SK-N-SH treated with all-trans-retinoic acid at 6 μM for 48 hours (cell line): ENCODE data around the gene PAPOLA.

Source experiments
- ATAC-seq: fragments of 200-7000 bp; cut with Tn5 transposase; 3 replicates; pipeline ENCODE4 v1.9.1; 2020; ENCODE audit warnings: mild to moderate bottlenecking, moderate library complexity
- ARNTL ChIP-seq: fragments of 450-650 bp; formaldehyde crosslinking; IDR thresholded peaks from 2 replicates; pipeline ENCODE4 v1.5.0; 2020; ENCODE audit warnings: low read depth, mild to moderate bottlenecking, moderate library complexity, borderline replicate concordance
- CREB5 ChIP-seq: fragments of 250-450 bp; sonication (Bioruptor Pico); IDR thresholded peaks from 2 replicates; pipeline ENCODE4 v1.5.1; 2020; ENCODE audit warnings: low read depth, mild to moderate bottlenecking, moderate library complexity
- CSDC2 ChIP-seq: fragments of 250-450 bp; sonication (Bioruptor Pico); IDR thresholded peaks from 2 replicates; pipeline ENCODE4 v1.5.0; 2020; ENCODE audit warnings: mild to moderate bottlenecking, moderate library complexity
- CSRNP3 ChIP-seq: fragments of 250-450 bp; sonication (Bioruptor Pico); IDR thresholded peaks from 2 replicates; pipeline ENCODE4 v1.5.1; 2021; ENCODE audit warnings: mild to moderate bottlenecking, moderate library complexity
- GLIS3 ChIP-seq: fragments of 250-450 bp; sonication (Bioruptor Pico); IDR thresholded peaks from 2 replicates; pipeline ENCODE4 v1.5.0; 2020; ENCODE audit warnings: mild to moderate bottlenecking, moderate library complexity
- OSR1 ChIP-seq: fragments of 250-450 bp; sonication (Bioruptor Pico); IDR thresholded peaks from 2 replicates; pipeline ENCODE4 v1.8.0; 2022; ENCODE audit warnings: moderate library complexity, mild to moderate bottlenecking, inconsistent platforms
- PATZ1 ChIP-seq: fragments of 250-450 bp; sonication (Bioruptor Pico); IDR thresholded peaks from 2 replicates; pipeline ENCODE4 v1.8.0; 2020; ENCODE audit warnings: mild to moderate bottlenecking, moderate library complexity, borderline replicate concordance
- POU6F1 ChIP-seq: fragments of 250-450 bp; sonication (Bioruptor Pico); IDR thresholded peaks from 2 replicates; pipeline ENCODE4 v1.8.0; 2021; ENCODE audit warnings: low read depth, mild to moderate bottlenecking, moderate library complexity, borderline replicate concordance
- PPARA ChIP-seq: fragments of 250-450 bp; sonication (Bioruptor Pico); IDR thresholded peaks from 2 replicates; pipeline ENCODE4 v1.5.0; 2020; ENCODE audit warnings: mild to moderate bottlenecking, borderline replicate concordance
- RARB ChIP-seq: fragments of 250-450 bp; sonication (Bioruptor Pico); IDR thresholded peaks from 2 replicates; pipeline ENCODE4 v1.8.0; 2021; ENCODE audit warnings: mild to moderate bottlenecking, moderate library complexity
- SNAI2 ChIP-seq: fragments of 250-450 bp; sonication (Bioruptor Pico); IDR thresholded peaks from 2 replicates; pipeline ENCODE4 v1.5.0; 2020; ENCODE audit warnings: mild to moderate bottlenecking, moderate library complexity
- TCF4 ChIP-seq: fragments of 250-450 bp; sonication (Bioruptor Pico); IDR thresholded peaks from 2 replicates; pipeline ENCODE4 v1.8.0; 2021; ENCODE audit warnings: mild to moderate bottlenecking, moderate library complexity, borderline replicate concordance
- TOX ChIP-seq: fragments of 250-450 bp; sonication (Bioruptor Pico); IDR thresholded peaks from 2 replicates; pipeline ENCODE4 v1.8.0; 2021; ENCODE audit warnings: mild to moderate bottlenecking, moderate library complexity, borderline replicate concordance
- TSHZ2 ChIP-seq: fragments of 250-450 bp; sonication (Bioruptor Pico); IDR thresholded peaks from 2 replicates; pipeline ENCODE4 v1.5.0; 2020; ENCODE audit warnings: mild to moderate bottlenecking, moderate library complexity
- ZC3H10 ChIP-seq: fragments of 250-450 bp; sonication (Bioruptor Pico); IDR thresholded peaks from 2 replicates; pipeline ENCODE4 v1.5.1; 2021; ENCODE audit warnings: mild to moderate bottlenecking, moderate library complexity
- ZFP30 ChIP-seq: fragments of 450-650 bp; formaldehyde crosslinking; IDR thresholded peaks from 2 replicates; pipeline ENCODE4 v1.5.0; 2022; ENCODE audit warnings: mild to moderate bottlenecking, moderate library complexity
- ZNF565 ChIP-seq: fragments of 450-650 bp; formaldehyde crosslinking; conservative IDR thresholded peaks from 2 replicates; pipeline ENCODE4 v1.5.0; 2020; ENCODE audit warnings: low read depth, mild to moderate bottlenecking, moderate library complexity
- ZNF70 ChIP-seq: fragments of 450-650 bp; formaldehyde crosslinking; IDR thresholded peaks from 2 replicates; pipeline ENCODE4 v1.5.0; 2020; ENCODE audit warnings: mild to moderate bottlenecking, moderate library complexity
- ZNF8 ChIP-seq: fragments of 450-650 bp; formaldehyde crosslinking; IDR thresholded peaks from 2 replicates; pipeline ENCODE4 v1.5.0; 2020; ENCODE audit warnings: mild to moderate bottlenecking, moderate library complexity

The PAPOLA gene

GRCh38 chr14:96455588-96455987, 46.6 kb upstream of the PAPOLA start (continued):
- no peak for TF ChIP-seq PATZ1 (CRISPR knock-in tag)
- TF ChIP-seq ZNF565 (CRISPR knock-in tag): no peak
- TF ChIP-seq ZC3H10 (CRISPR knock-in tag): no peak
- TF ChIP-seq ZNF70: no peak
- TF ChIP-seq TCF4 (CRISPR knock-in tag): no peak
- TF ChIP-seq, all 23 proteins: peak for 0

GRCh38 chr14:96459851-96460250, 42.3 kb upstream of the PAPOLA start:
- no peak for ATAC-seq
- no peak for TF ChIP-seq TSHZ2 (CRISPR knock-in tag)
- no peak for TF ChIP-seq TCF4 (CRISPR knock-in tag)
- no peak for TF ChIP-seq PPARA
- TF ChIP-seq ZNF565 (CRISPR knock-in tag): no peak
- TF ChIP-seq CSDC2 (CRISPR knock-in tag): no peak
- TF ChIP-seq ZFP30 (CRISPR knock-in tag): no peak
- no peak for TF ChIP-seq ARNTL (CRISPR knock-in tag)
- no peak for TF ChIP-seq ZNF70
- no peak for TF ChIP-seq CSRNP3
- no peak for TF ChIP-seq POU6F1 (CRISPR knock-in tag)

- no peak for TF ChIP-seq ZC3H10 (CRISPR knock-in tag)
- no peak for ATAC-seq
Observed at GRCh38 chr14:96461950-96462798, 40.0 kb upstream of the PAPOLA start.

- ATAC-seq: no peak
- TF ChIP-seq ZNF8 (CRISPR knock-in tag): no peak
- no peak for TF ChIP-seq PPARA
- no peak for TF ChIP-seq ZFP30 (CRISPR knock-in tag)
- TF ChIP-seq OSR1 (CRISPR knock-in tag): no peak
- TF ChIP-seq ZNF565 (CRISPR knock-in tag): no peak
- TF ChIP-seq CSDC2 (CRISPR knock-in tag): no peak
- no peak for TF ChIP-seq TSHZ2 (CRISPR knock-in tag)
- no peak for TF ChIP-seq RARB (CRISPR knock-in tag)
- TF ChIP-seq CREB5 (CRISPR knock-in tag): no peak
- no peak for TF ChIP-seq ZC3H10 (CRISPR knock-in tag)
- no peak for TF ChIP-seq TOX (CRISPR knock-in tag)
- no peak for TF ChIP-seq SNAI2
- no peak for TF ChIP-seq ARNTL (CRISPR knock-in tag)
- TF ChIP-seq GLIS3 (CRISPR knock-in tag): no peak
- no peak for TF ChIP-seq PATZ1 (CRISPR knock-in tag)
- no peak for TF ChIP-seq ZNF70
Observed at GRCh38 chr14:96464136-96464535, 38.0 kb upstream of the PAPOLA start.
